HUES64 (cell line): ENCODE data around the gene ADGRA3.

Experiments used
- H3K27ac ChIP-seq: 2 replicates; pipeline ENCODE4 v1.7.0; 2013; ENCODE audit warnings: low read depth, low read length, inconsistent platforms
- H3K27me3 ChIP-seq: 2 replicates; pipeline ENCODE4 v1.6.1; 2013; ENCODE audit warnings: mild to moderate bottlenecking, low read length; ENCODE audit not compliant: insufficient read depth
- H3K36me3 ChIP-seq: 2 replicates; pipeline ENCODE4 v1.6.1; 2013; ENCODE audit warnings: mild to moderate bottlenecking, low read length; ENCODE audit not compliant: insufficient read depth
- H3K4me1 ChIP-seq: 2 replicates; pipeline ENCODE4 v1.6.1; 2013; ENCODE audit warnings: mild to moderate bottlenecking, low read length, moderate library complexity; ENCODE audit not compliant: insufficient read depth
- H3K4me3 ChIP-seq: 2 replicates; pipeline ENCODE4 v1.5.1; 2013; ENCODE audit warnings: mild to moderate bottlenecking, low read length, moderate library complexity
- H3K9ac ChIP-seq: 2 replicates; pipeline ENCODE4 v1.6.1; 2013; ENCODE audit warnings: mild to moderate bottlenecking, low read depth, low read length
- H3K9me3 ChIP-seq: 2 replicates; pipeline ENCODE4 v1.6.1; 2013; ENCODE audit warnings: low read depth, low read length; ENCODE audit not compliant: insufficient read depth
- WGBS: fragments of 150-250, 120-280 bp; methylation state at CpG from one replicate; pipeline ENCODE4 v1.1.7; 2013; ENCODE audit warnings: missing lambda C conversion rate; 5-methylcytosine and 5-hydroxymethylcytosine counted together

Gene ADGRA3

DNA sequence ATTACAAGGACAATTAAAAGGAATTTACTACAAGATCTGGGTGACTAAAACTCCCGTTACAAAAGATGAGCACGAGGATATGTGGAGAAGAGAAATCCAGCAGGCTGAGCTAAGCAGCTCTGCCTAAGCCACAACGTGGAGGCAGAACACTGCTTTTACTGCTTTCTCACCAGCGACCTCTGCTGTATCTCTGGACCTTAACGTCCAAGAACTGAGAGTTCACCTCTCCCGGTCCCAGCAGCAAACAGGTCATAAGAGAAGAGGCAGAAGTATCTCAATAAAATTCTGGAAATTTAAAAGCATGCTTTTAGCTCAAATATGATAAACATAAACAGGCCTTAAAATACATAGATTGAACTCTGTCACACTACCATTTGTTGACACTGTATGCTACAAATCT is 81.0 kb downstream of the ADGRA3 start:
- 24% methylated on average over 6 of the region's 6 CpGs for WGBS
- no peaks in the 10 kb centered on the region for H3K9me3 ChIP-seq
- no peak overlapping the region for H3K9ac ChIP-seq
- peaks cover 77% of the 10 kb centered on the region for H3K36me3 ChIP-seq
- no peaks in the 10 kb centered on the region for H3K27me3 ChIP-seq
- peaks cover 14% of the 10 kb centered on the region for H3K4me1 ChIP-seq
- H3K4me3 ChIP-seq, result no peak overlapping the region
- no peak overlapping the region for H3K27ac ChIP-seq

DNA sequence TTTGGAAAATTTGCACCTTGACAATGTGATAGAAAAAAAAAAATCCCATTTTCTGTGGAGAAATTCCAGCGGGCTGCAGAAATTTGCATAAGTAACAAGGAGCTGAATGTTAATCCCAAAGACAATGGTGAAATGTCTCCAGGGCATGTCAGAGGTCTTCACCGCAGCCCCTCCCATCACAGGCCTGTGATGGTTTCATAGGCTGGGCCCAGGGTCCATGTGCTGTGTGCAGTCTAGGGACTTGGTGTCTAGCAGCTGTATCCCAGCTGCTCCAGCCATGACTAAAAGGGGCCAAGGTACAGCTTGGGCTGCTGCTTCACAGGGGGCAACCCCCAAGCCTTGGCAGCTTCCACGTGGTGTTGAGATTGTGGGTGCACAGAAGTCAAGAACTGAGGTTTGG is 85.2 kb downstream of the ADGRA3 start:
- Histone ChIP-seq H3K27ac (no peak overlapping the region), H3K4me3 (no peak overlapping the region), H3K4me1 (peaks cover 9% of the 10 kb centered on the region), H3K27me3 (no peaks in the 10 kb centered on the region), H3K9ac (no peak overlapping the region), H3K36me3 (peaks cover 73% of the 10 kb centered on the region), H3K9me3 (no peaks in the 10 kb centered on the region)
- WGBS, result 88% methylated on average over 1 of the region's 3 CpGs

DNA sequence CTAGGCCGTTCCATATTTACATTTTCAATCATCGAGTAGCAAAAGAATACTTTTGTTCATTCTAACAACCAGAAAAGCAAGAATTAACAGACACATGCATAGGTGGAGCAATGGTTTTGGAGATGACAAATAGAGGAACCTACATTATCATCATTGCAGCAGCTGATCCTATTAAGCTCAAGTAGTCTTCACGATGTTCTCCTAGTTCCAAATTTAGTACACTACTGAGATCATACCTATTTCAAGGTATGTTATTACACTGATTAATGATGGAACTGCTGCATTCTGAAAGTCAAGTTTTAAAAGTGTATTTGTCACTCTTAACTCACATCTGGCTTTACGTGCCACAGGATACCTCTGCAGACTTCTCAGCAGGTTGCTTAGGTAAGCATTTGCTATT is 87.4 kb downstream of the ADGRA3 start:
- H3K4me1 ChIP-seq, result no peaks in the 10 kb centered on the region
- H3K27me3 ChIP-seq, result no peaks in the 10 kb centered on the region
- no peak overlapping the region for H3K4me3 ChIP-seq
- no peaks in the 10 kb centered on the region for H3K9me3 ChIP-seq
- WGBS, result 95% methylated on average over 4 of the region's 4 CpGs
- no peak overlapping the region for H3K9ac ChIP-seq
- H3K27ac ChIP-seq, result no peak overlapping the region
- H3K36me3 ChIP-seq, result peaks cover 74% of the 10 kb centered on the region

DNA sequence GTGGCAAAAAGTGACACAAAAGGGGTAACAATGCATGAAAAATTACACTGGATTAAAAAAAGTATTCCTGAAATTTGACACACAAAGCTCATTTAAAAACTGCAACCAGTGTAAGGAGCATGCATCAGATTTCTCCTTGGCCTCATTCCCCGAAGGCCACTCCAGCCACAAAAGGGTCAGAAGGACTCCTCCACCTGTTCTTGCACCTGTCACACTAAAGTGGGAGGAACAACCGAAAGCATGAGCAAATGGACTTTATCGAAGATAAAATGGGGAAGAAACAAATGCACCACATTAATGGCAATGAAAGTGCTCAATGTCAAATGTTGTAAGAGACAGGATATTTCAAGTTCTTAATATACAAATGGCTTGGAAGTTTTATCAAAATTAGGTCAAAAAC is 88.2 kb downstream of the ADGRA3 start:
- no peaks in the 10 kb centered on the region for H3K27me3 ChIP-seq
- no peaks in the 10 kb centered on the region for H3K9me3 ChIP-seq
- WGBS, result 64% methylated on average over 3 of the region's 3 CpGs
- H3K9ac ChIP-seq, result no peak overlapping the region
- H3K4me3 ChIP-seq, result no peak overlapping the region
- no peaks in the 10 kb centered on the region for H3K4me1 ChIP-seq
- H3K36me3 ChIP-seq, result peaks cover 75% of the 10 kb centered on the region
- H3K27ac ChIP-seq, result no peak overlapping the region

DNA sequence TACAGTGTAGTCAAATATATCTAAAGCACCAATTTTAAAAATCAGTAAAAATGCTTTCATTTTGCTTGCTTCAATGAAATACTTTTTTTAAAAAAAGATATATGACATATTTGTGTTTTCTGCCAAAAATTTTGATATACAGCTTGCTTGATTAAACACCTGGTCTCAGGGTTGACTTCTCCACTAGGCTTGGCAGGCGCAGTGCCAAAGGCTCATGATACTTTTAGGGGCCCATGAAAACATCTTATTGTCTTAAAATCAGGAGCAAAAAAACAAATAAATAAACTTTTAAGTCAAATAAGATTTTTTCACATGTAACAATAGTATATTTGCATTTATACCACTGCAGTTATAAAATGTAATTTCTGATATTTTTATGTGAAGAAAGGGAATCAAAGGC is 95.6 kb downstream of the ADGRA3 start:
- Histone ChIP-seq H3K36me3 (peaks cover 87% of the 10 kb centered on the region), H3K4me3 (no peak overlapping the region), H3K4me1 (no peaks in the 10 kb centered on the region), H3K9me3 (no peaks in the 10 kb centered on the region), H3K27me3 (no peaks in the 10 kb centered on the region), H3K9ac (no peak overlapping the region), H3K27ac (no peak overlapping the region)
- 95% methylated on average over 1 of the region's 1 CpG for WGBS

DNA sequence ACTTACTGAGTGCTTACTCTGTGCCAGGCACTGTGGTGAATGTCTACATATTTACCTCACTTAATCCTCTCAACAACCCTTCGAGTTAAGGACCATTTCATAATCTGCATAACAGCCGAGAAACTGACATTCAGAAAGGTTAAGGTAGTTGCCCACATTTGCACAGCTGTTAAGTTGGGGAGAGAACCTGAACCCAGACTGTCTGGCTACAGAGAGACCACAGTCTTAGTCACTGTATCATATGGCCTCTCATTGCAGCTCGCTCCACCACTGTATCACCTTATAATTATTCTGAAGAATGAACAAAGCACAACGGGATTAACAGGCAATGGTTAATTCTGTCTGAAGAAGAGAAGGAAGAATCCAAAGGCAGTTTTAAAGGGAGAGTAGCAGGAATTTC is 98.5 kb downstream of the ADGRA3 start:
- no peak overlapping the region for H3K9ac ChIP-seq
- no peak overlapping the region for H3K27ac ChIP-seq
- H3K36me3 ChIP-seq, result peaks cover 90% of the 10 kb centered on the region
- H3K9me3 ChIP-seq, result no peaks in the 10 kb centered on the region
- H3K27me3 ChIP-seq, result no peaks in the 10 kb centered on the region
- 86% methylated on average over 4 of the region's 4 CpGs for WGBS
- H3K4me1 ChIP-seq, result no peaks in the 10 kb centered on the region
- no peak overlapping the region for H3K4me3 ChIP-seq

- Histone ChIP-seq H3K4me3 (no peak overlapping the region), H3K36me3 (peaks cover 92% of the 10 kb centered on the region), H3K27me3 (no peaks in the 10 kb centered on the region), H3K27ac (no peak overlapping the region), H3K9me3 (no peaks in the 10 kb centered on the region), H3K9ac (no peak overlapping the region), H3K4me1 (no peaks in the 10 kb centered on the region)
- WGBS, result 82% methylated on average over 3 of the region's 3 CpGs
These were observed 99.5 kb downstream of the ADGRA3 start for GRCh38 chr4:22416403-22416802.

- 88% methylated on average over 2 of the region's 2 CpGs for WGBS
- peaks cover 79% of the 10 kb centered on the region for H3K36me3 ChIP-seq
- no peak overlapping the region for H3K9ac ChIP-seq
- no peaks in the 10 kb centered on the region for H3K4me1 ChIP-seq
- no peaks in the 10 kb centered on the region for H3K27me3 ChIP-seq
- H3K27ac ChIP-seq, result no peak overlapping the region
- H3K9me3 ChIP-seq, result no peaks in the 10 kb centered on the region
- no peak overlapping the region for H3K4me3 ChIP-seq
These were observed 101.0 kb downstream of the ADGRA3 start for GRCh38 chr4:22414833-22415232.

- H3K27me3 ChIP-seq, result no peaks in the 10 kb centered on the region
- H3K4me3 ChIP-seq, result no peak overlapping the region
- no peaks in the 10 kb centered on the region for H3K4me1 ChIP-seq
- H3K9me3 ChIP-seq, result no peaks in the 10 kb centered on the region
- no peak overlapping the region for H3K27ac ChIP-seq
- 97% methylated on average over 4 of the region's 4 CpGs for WGBS
- no peak overlapping the region for H3K9ac ChIP-seq
- peaks cover 79% of the 10 kb centered on the region for H3K36me3 ChIP-seq
These were observed 102.4 kb downstream of the ADGRA3 start for GRCh38 chr4:22413471-22413870.

GRCh38 chr4:22412013-22412412 is 103.9 kb downstream of the ADGRA3 start:
- H3K9me3 ChIP-seq, result no peaks in the 10 kb centered on the region
- peaks cover 81% of the 10 kb centered on the region for H3K36me3 ChIP-seq
- H3K9ac ChIP-seq, result no peak overlapping the region
- no peaks in the 10 kb centered on the region for H3K4me1 ChIP-seq
- WGBS, result 81% methylated on average over 2 of the region's 3 CpGs
- no peak overlapping the region for H3K4me3 ChIP-seq
- H3K27ac ChIP-seq, result no peak overlapping the region
- no peaks in the 10 kb centered on the region for H3K27me3 ChIP-seq

- Histone ChIP-seq H3K36me3 (peaks cover 81% of the 10 kb centered on the region), H3K9me3 (no peaks in the 10 kb centered on the region), H3K27ac (no peak overlapping the region), H3K27me3 (no peaks in the 10 kb centered on the region), H3K4me1 (no peaks in the 10 kb centered on the region), H3K9ac (no peak overlapping the region), H3K4me3 (no peak overlapping the region)
- no CpG with 5 or more reads among the region's 1 CpG for WGBS
These were observed 105.1 kb downstream of the ADGRA3 start for GRCh38 chr4:22410645-22411247.

DNA sequence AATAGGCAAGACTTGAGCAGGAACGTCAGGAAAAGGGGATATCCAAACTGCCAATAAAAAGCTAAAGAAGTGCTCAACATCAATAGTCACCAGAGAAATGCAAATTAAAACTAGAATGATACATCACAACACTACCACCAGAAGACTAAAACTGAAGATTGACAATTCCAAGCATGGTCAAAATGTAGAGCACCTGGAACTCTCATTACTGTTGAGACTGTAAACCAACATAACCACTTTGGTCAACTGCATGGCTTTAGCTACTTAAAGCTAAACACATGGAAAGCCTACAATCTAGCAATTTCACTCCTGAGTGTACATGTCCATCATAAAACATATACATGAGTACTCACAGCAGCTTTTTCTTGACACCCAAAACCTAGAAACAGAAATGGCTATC is 107.4 kb downstream of the ADGRA3 start:
- no peaks in the 10 kb centered on the region for H3K27me3 ChIP-seq
- no peak overlapping the region for H3K9ac ChIP-seq
- no peak overlapping the region for H3K4me3 ChIP-seq
- H3K27ac ChIP-seq, result no peak overlapping the region
- no peaks in the 10 kb centered on the region for H3K9me3 ChIP-seq
- no peaks in the 10 kb centered on the region for H3K4me1 ChIP-seq
- peaks cover 81% of the 10 kb centered on the region for H3K36me3 ChIP-seq
- WGBS, result 100% methylated on average over 1 of the region's 1 CpG
